BE2C (cell line): ENCODE measurements around the gene BBS12.

Source experiments
- DNase-seq: peaks from one replicate; pipeline ENCODE4 v3.0.0-alpha.2; 2020
- H3K27me3 ChIP-seq: fragments of 250-450 bp; sonication (Bioruptor Pico); 2 replicates; pipeline ENCODE4 v1.5.1; 2020; ENCODE audit warnings: mild to moderate bottlenecking
- H3K36me3 ChIP-seq: fragments of 250-450 bp; sonication (Bioruptor Pico); 2 replicates; pipeline ENCODE4 v1.5.1; 2020; ENCODE audit warnings: mild to moderate bottlenecking
- H3K4me1 ChIP-seq: fragments of 250-450 bp; sonication (Bioruptor Pico); 2 replicates; pipeline ENCODE4 v1.5.1; 2020
- H3K4me3 ChIP-seq: 2 replicates; pipeline ENCODE4 v1.5.1; 2011; ENCODE audit warnings: low read depth, low read length
- H3K9me3 ChIP-seq: fragments of 250-450 bp; sonication (Bioruptor Pico); 2 replicates; pipeline ENCODE4 v1.5.1; 2020
- CTCF ChIP-seq: IDR thresholded peaks from 2 replicates; pipeline ENCODE4 v1.5.1; 2012; ENCODE audit warnings: mild to moderate bottlenecking, low read depth, low read length

The BBS12 gene

GRCh38 chr4:122703868-122704267 is 28.6 kb upstream of the BBS12 start:
- no peak for DNase-seq
- Histone ChIP-seq H3K36me3 (no peaks in the 10 kb centered on the region), H3K4me3 (no peak overlapping the region), H3K4me1 (no peaks in the 10 kb centered on the region), H3K27me3 (no peaks in the 10 kb centered on the region; the same call in 1 of the 2 replicates), H3K9me3 (no peaks in the 10 kb centered on the region)
- no peak for TF ChIP-seq CTCF

- DNase-seq = no peak
- TF ChIP-seq CTCF = no peak
- no peaks in the 10 kb centered on the region; the same call in none of the 2 replicates for H3K27me3 ChIP-seq
- H3K4me1 ChIP-seq = no peaks in the 10 kb centered on the region
- no peaks in the 10 kb centered on the region for H3K36me3 ChIP-seq
- no peaks in the 10 kb centered on the region for H3K9me3 ChIP-seq
- no peak overlapping the region for H3K4me3 ChIP-seq
Observed at GRCh38 chr4:122705009-122705408, 27.5 kb upstream of the BBS12 start.

GRCh38 chr4:122705547-122706117 is 26.9 kb upstream of the BBS12 start:
- no peaks in the 10 kb centered on the region for H3K4me1 ChIP-seq
- no peak for DNase-seq
- no peaks in the 10 kb centered on the region for H3K9me3 ChIP-seq
- no peaks in the 10 kb centered on the region for H3K36me3 ChIP-seq
- TF ChIP-seq CTCF = no peak
- H3K27me3 ChIP-seq = peaks cover 3% of the 10 kb centered on the region
- no peak overlapping the region for H3K4me3 ChIP-seq

- DNase-seq = no peak
- no peaks in the 10 kb centered on the region for H3K9me3 ChIP-seq
- H3K4me3 ChIP-seq = no peak overlapping the region
- peaks cover 3% of the 10 kb centered on the region for H3K27me3 ChIP-seq
- no peaks in the 10 kb centered on the region for H3K4me1 ChIP-seq
- TF ChIP-seq CTCF = no peak
- no peaks in the 10 kb centered on the region for H3K36me3 ChIP-seq
Observed at GRCh38 chr4:122706511-122706910, 26.0 kb upstream of the BBS12 start.

- H3K9me3 ChIP-seq = no peaks in the 10 kb centered on the region
- H3K4me1 ChIP-seq = no peaks in the 10 kb centered on the region
- no peaks in the 10 kb centered on the region for H3K36me3 ChIP-seq
- no peak for DNase-seq
- peaks cover 3% of the 10 kb centered on the region for H3K27me3 ChIP-seq
- H3K4me3 ChIP-seq = no peak overlapping the region
- TF ChIP-seq CTCF = no peak
Observed at GRCh38 chr4:122707497-122707896, 25.0 kb upstream of the BBS12 start.

GRCh38 chr4:122709236-122709635 is 23.3 kb upstream of the BBS12 start:
- DNase-seq = no peak
- Histone ChIP-seq H3K4me1 (no peaks in the 10 kb centered on the region), H3K9me3 (no peaks in the 10 kb centered on the region), H3K4me3 (no peak overlapping the region), H3K27me3 (peaks cover 3% of the 10 kb centered on the region), H3K36me3 (no peaks in the 10 kb centered on the region)
- TF ChIP-seq CTCF = no peak
